ENCODE data around the gene ZNF597.

ZNF597 gene

DNA sequence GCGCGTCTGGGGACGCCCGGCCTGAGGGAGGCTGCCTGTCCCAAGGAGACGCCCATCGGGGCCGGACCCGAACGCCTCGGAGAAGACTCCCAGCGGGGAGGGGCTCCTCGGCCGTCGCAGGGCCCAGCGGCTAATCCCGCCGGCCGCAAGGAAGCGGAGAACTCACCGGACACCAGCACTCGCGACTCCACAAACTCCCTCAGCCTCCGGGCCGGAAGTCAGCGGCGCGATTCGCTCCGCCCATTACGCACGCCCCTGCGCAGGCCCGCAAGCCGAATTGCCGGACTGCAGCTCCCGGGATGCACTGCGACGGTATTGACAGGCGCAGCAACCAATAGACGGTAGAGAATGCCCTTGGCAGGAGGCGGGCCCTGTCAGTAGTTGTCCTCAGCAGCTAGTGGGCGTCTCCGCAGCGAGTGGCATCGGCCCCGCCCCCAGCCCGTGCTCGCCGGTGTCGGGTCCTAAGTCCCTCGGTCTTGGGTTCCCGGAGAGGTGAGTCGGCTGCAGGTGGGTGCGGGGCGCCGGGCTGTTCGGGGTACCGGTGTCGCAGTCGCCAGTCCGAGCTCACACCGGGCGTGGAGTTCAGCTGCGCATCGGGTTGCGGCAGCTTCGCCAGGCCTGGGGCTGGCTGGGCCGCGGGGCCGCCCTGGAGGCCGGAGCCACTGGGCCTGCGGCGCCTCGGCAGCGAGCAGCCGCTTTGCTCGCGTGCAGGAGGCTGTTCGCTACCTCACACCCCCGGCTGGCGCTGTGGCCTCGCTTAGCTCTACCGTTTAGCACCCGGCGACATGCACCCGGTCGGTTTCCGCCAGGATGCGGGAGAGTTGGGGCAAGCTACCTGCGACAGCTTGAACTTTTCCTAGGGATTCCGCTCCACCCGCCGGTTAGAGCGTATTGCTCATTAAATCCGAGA lies 42.3 kb downstream of the ZNF597 start, which contains the start of the genes ZNF174 and ZSCAN32:
Gene ZNF174 (plus strand): TSS at position 437 of the 910 bp plus-strand sequence. CDS start 790 bp downstream, outside the sequence.
Gene ZSCAN32 (minus strand): TSS at position 226 of the 910 bp plus-strand sequence. CDS start 3,447 bp downstream, outside the sequence.
- Histone ChIP-seq H3K9me3 (ENCODE audit: control insufficient read depth, low read length) (peaks cover 14% of the 10 kb centered on the region), H3K36me3 (ENCODE audit: control insufficient read depth, insufficient read depth, low read length) (peaks cover 33% of the 10 kb centered on the region), H3K27ac (ENCODE audit: insufficient read depth, low read length, poor library complexity, severe bottlenecking) (peak within 1 kb of the TSS; percentile 79), H3K4me1 (ENCODE audit: control insufficient read depth, insufficient read depth, low read length, poor library complexity, severe bottlenecking) (peaks cover 20% of the 10 kb centered on the region), H3K27me3 (replicated peaks; ENCODE audit: control insufficient read depth, insufficient read depth, low read length, poor library complexity, severe bottlenecking) (no peaks in the 10 kb centered on the region), H3K4me3 (ENCODE audit: insufficient read depth, low read depth, low read length, poor library complexity, severe bottlenecking) (peak within 1 kb of the TSS; percentile 83)
- DNase-seq, result peak; percentile 92 to 99 (median 96)

DNA sequence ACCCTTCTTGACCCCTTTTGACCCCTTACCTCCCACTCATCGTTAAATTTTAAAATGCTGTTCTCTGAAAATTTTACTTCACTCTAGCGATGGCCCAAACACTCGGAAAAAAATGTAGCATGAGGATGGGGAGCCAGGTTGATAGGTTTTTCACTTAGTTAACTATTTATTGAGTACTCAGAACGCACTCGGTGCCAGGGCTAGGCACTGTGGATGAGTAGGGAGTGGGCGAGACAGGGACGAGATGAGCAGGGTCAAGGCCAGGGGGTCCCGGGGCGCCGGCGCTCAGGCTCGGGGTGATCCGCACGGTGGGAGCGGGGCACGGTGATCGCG lies 42.9 kb downstream of the ZNF597 start:
- H3K27ac ChIP-seq (ENCODE audit: insufficient read depth, low read length, poor library complexity, severe bottlenecking), result peak overlapping the region; percentile 79
- H3K9me3 ChIP-seq (ENCODE audit: control insufficient read depth, low read length), result peaks cover 9% of the 10 kb centered on the region
- peaks cover 26% of the 10 kb centered on the region for H3K36me3 ChIP-seq (ENCODE audit: control insufficient read depth, insufficient read depth, low read length)
- no peak for DNase-seq
- no peaks in the 10 kb centered on the region for H3K27me3 ChIP-seq (replicated peaks; ENCODE audit: control insufficient read depth, insufficient read depth, low read length, poor library complexity, severe bottlenecking)
- peaks cover 20% of the 10 kb centered on the region for H3K4me1 ChIP-seq (ENCODE audit: control insufficient read depth, insufficient read depth, low read length, poor library complexity, severe bottlenecking)
- peak overlapping the region; percentile 83 for H3K4me3 ChIP-seq (ENCODE audit: insufficient read depth, low read depth, low read length, poor library complexity, severe bottlenecking)

DNA sequence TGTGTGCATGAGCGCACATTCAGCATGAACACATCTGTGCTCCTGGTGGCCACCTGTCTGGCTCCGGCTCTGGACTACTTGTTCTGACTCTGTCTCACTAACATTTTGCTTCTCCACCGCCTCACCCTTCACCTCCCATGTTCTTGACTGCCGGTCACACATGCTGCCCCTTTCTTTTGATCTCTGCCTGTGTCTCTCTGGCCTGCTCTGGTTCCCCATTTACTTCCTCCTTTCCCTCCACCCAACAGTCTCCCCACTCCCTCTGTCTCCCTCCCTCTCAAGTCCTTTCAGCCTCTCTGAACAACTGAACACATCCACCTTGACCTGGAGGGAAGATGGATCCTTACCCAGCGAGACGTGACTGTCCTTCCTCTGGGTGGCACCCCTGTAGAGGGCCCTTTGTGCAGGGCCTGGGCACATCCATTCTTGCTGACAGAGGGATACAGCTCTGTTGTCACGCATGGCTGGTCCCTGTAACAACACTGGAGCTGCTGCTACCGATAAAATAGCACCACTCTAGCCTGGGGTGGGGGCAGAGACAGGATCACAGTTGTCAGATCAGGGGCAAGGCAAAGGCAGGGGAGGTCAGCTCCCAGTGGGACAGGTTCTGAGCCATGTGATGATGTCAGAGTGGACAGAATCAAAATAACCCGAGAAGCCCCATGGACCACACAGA lies 53.5 kb downstream of the ZNF597 start:
- Histone ChIP-seq H3K27ac (ENCODE audit: insufficient read depth, low read length, poor library complexity, severe bottlenecking) (no peak overlapping the region), H3K4me3 (ENCODE audit: insufficient read depth, low read depth, low read length, poor library complexity, severe bottlenecking) (no peak overlapping the region), H3K4me1 (ENCODE audit: control insufficient read depth, insufficient read depth, low read length, poor library complexity, severe bottlenecking) (no peaks in the 10 kb centered on the region), H3K36me3 (ENCODE audit: control insufficient read depth, insufficient read depth, low read length) (peaks cover 63% of the 10 kb centered on the region), H3K27me3 (replicated peaks; ENCODE audit: control insufficient read depth, insufficient read depth, low read length, poor library complexity, severe bottlenecking) (no peaks in the 10 kb centered on the region), H3K9me3 (ENCODE audit: control insufficient read depth, low read length) (peaks cover 16% of the 10 kb centered on the region)
- no peak for DNase-seq

DNA sequence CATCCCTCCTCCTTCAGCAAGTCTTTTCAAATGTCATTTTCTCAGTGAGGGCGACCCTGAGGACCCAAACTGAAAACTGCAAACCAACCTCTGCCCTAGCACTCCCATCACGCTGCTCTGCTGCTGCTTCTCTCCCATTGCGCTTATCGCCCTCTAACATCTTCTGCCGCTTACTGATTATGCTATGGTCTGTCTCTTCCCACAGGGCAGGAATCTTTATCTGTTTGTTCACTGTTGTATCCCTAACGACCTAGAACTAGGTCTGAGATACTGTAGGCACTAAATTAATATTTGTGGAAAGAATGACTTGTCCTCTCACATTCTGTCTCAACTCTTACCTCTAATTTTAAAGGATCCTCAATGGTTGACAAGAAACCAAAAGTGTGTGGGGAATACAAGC lies 55.0 kb downstream of the ZNF597 start:
- Histone ChIP-seq H3K4me3 (ENCODE audit: insufficient read depth, low read depth, low read length, poor library complexity, severe bottlenecking) (no peak overlapping the region), H3K27me3 (replicated peaks; ENCODE audit: control insufficient read depth, insufficient read depth, low read length, poor library complexity, severe bottlenecking) (no peaks in the 10 kb centered on the region), H3K9me3 (ENCODE audit: control insufficient read depth, low read length) (peaks cover 29% of the 10 kb centered on the region), H3K27ac (ENCODE audit: insufficient read depth, low read length, poor library complexity, severe bottlenecking) (no peak overlapping the region), H3K4me1 (ENCODE audit: control insufficient read depth, insufficient read depth, low read length, poor library complexity, severe bottlenecking) (no peaks in the 10 kb centered on the region), H3K36me3 (ENCODE audit: control insufficient read depth, insufficient read depth, low read length) (peaks cover 63% of the 10 kb centered on the region)
- DNase-seq, result no peak

DNA sequence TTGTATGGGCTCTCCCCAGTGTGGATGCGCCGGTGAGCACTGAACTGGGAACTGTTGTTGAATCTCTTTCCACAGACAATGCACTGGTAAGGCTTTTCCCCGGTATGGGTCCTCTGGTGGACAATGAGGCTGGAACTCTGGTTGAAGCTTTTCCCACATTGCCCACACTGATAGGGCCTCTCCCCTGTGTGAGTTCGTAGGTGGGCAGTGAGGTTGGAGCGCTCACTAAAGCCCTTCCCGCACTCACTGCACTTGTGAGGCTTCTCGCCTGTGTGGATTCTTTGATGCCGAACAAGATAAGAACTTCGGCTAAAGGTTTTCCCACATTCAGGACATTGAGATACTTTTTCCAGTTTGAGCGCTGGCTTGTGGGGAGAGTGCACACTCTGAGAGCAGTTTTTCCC lies 60.3 kb downstream of the ZNF597 start:
- H3K27ac ChIP-seq (ENCODE audit: insufficient read depth, low read length, poor library complexity, severe bottlenecking), result no peak overlapping the region
- no peaks in the 10 kb centered on the region for H3K27me3 ChIP-seq (replicated peaks; ENCODE audit: control insufficient read depth, insufficient read depth, low read length, poor library complexity, severe bottlenecking)
- H3K9me3 ChIP-seq (ENCODE audit: control insufficient read depth, low read length), result peaks cover 66% of the 10 kb centered on the region
- H3K4me3 ChIP-seq (ENCODE audit: insufficient read depth, low read depth, low read length, poor library complexity, severe bottlenecking), result no peak overlapping the region
- no peaks in the 10 kb centered on the region for H3K4me1 ChIP-seq (ENCODE audit: control insufficient read depth, insufficient read depth, low read length, poor library complexity, severe bottlenecking)
- H3K36me3 ChIP-seq (ENCODE audit: control insufficient read depth, insufficient read depth, low read length), result peaks cover 49% of the 10 kb centered on the region
- DNase-seq, result no peak
